Measurements from ENCODE around the gene ZNF625. TPM values are rescaled to one million over a fixed set of nuclear protein-coding genes. Genes with fewer than 3 reads are reported as not detected.
"Not testable (repeated sequence)": the region's sequence is repeated elsewhere in the genome, so short reads cannot be mapped to it uniquely, and the experiment has no call there.

The ZNF625 gene
- polyA plus RNA-seq, 1 of the 3 experiments (the other 2 are of a cell fraction) = 1.9 TPM

DNA sequence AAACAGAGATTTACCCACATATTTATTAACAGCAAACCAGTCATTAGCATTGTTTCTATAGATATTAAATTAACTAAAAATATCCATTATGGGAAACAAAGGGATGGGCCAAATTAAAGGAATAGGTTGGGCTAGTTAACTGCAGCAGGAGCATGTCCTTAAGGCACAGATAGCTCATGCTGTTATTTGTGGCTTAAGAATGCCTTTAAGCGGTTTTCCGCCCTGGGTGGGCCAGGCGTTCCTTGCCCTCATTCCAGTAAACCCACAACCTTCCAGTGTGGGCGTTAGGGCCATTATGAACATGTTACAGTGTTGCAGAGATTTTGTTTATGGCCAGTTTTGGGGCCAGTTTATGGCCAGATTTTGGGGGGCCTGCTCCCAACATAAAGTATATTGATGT, 52.6 kb downstream of the ZNF625 start:
- DNase-seq; H4K20me1 ChIP-seq (ENCODE audit: insufficient read depth); H3K79me2 ChIP-seq (ENCODE audit: insufficient read depth); H3K9me2 ChIP-seq; H2AFZ ChIP-seq (ENCODE audit: low read depth); POLR2A ChIA-PET; H3K4me2 ChIP-seq; H3K27me3 ChIP-seq (ENCODE audit: insufficient read depth); H3K9ac ChIP-seq; H3K9me3 ChIP-seq; H3K4me3 ChIP-seq (ENCODE audit: low read depth in 2 of 2, low read length in 1 of 2); H3F3A ChIP-seq (replicated peaks; ENCODE audit: insufficient read depth); H3K4me1 ChIP-seq (ENCODE audit: control insufficient read depth in 1 of 2, insufficient read depth in 2 of 2, low read depth in 1 of 2, low read length in 1 of 2); H3K27ac ChIP-seq (ENCODE audit: low read depth in 2 of 2, low read length in 1 of 2); H3K36me3 ChIP-seq (replicated peaks in 1 of 2; ENCODE audit: control insufficient read depth in 1 of 2, insufficient read depth in 2 of 2, low read length in 1 of 2): not testable (repeated sequence)
- CTCF ChIA-PET = interaction anchor here (2.4 to 3.2 kb wide), 3 partner anchors 13 to 44 kb away, joined by 7 to 16 read pairs (median 9); partner anchors contain the start of gene ZNF20
- 0% methylated on average over 1 of the region's 4 CpGs for WGBS (ENCODE audit: low lambda C conversion rate)

DNA sequence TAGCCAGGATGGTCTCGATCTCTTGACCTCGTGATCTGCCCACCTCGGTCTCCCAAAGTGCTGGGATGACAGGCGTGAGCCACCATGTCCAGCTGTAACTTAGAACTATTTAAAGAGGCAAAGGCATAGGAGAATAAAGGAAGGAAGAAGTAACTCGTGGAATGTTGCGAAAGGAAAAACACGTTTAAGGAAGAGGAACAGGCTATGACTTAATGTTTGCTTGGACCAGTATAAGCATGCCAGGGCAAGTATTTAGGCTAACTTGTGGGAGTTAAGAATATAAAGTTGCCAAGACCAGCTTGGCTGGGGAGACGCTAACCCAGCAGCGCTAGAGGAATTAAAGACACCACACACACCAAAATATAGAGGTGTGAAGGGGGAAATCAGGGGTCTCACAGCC, 58.5 kb downstream of the ZNF625 start:
- TF ChIP-seq GATA2 (CRISPR knock-in tag; IDR thresholded peaks at IDR 0.05) = no peak
- no peak for TF ChIP-seq TEAD4 (IDR thresholded peaks at IDR 0.05; ENCODE audit: borderline replicate concordance, insufficient read depth)
- TF ChIP-seq EP300 (IDR thresholded peaks at IDR 0.05; ENCODE audit: borderline replicate concordance in 1 of 2, low read depth in 1 of 2, low read length in 1 of 2) = no peak
- no peaks in the 10 kb centered on the region for H3K36me3 ChIP-seq (replicated peaks in 1 of 2; ENCODE audit: control insufficient read depth in 1 of 2, insufficient read depth in 2 of 2, low read length in 1 of 2)
- H2AFZ ChIP-seq (ENCODE audit: low read depth) = no peak overlapping the region
- 31% methylated on average over 9 of the region's 9 CpGs for WGBS (ENCODE audit: low lambda C conversion rate)
- H3F3A ChIP-seq (replicated peaks; ENCODE audit: insufficient read depth) = no peaks in the 10 kb centered on the region
- H3K9me3 ChIP-seq = no peaks in the 10 kb centered on the region
- ChIA-PET CTCF (interaction anchor here (0.8 to 2.1 kb wide), 3 partner anchors 15 to 42 kb away, joined by 3 to 7 read pairs (median 3); partner anchors contain the start of gene ZNF20), POLR2A (no interaction called here)
- H3K4me3 ChIP-seq (ENCODE audit: low read depth in 2 of 2, low read length in 1 of 2) = no peak overlapping the region
- H4K20me1 ChIP-seq (ENCODE audit: insufficient read depth) = no peaks in the 10 kb centered on the region
- H3K9me2 ChIP-seq = no peaks in the 10 kb centered on the region
- DNase-seq = no peak
- no peaks in the 10 kb centered on the region for H3K79me2 ChIP-seq (ENCODE audit: insufficient read depth)
- H3K27ac ChIP-seq (ENCODE audit: low read depth in 2 of 2, low read length in 1 of 2) = no peak overlapping the region
- H3K4me1 ChIP-seq (ENCODE audit: control insufficient read depth in 1 of 2, insufficient read depth in 2 of 2, low read depth in 1 of 2, low read length in 1 of 2) = no peaks in the 10 kb centered on the region
- no peak overlapping the region for H3K9ac ChIP-seq
- H3K27me3 ChIP-seq (ENCODE audit: insufficient read depth) = no peaks in the 10 kb centered on the region
- no peak overlapping the region for H3K4me2 ChIP-seq

DNA sequence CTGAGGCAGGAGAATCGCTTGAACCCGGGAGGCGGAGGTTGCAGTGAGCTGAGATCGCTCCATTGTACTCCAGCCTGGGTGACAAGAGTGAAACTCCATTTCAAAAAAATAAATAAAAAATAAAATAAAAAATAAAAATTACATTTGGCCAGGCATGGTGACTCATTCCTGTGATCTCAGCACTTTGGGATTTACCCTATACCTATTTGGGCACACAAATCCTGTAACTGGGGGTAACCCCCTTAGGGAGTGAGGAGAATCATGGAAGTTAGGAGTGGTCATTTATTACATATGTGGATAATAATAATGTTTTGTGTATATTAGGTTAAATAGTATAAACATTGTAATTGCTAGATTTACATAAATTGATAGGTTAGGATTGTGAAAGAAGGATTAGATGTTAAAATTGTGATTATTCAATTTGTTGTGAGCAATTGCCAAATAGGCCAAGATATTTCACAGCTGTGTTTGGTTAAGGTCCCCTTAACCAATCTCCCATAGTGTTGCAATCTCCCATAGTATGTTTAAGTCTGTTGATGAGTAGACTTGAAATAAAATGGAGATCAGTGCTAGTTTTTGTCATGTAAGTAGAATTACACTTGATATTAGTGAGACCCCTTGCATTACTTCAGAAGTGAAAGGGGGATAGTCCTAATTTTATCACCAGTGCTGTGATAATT, 61.3 kb downstream of the ZNF625 start:
- no peaks in the 10 kb centered on the region for H3K36me3 ChIP-seq (replicated peaks in 1 of 2; ENCODE audit: control insufficient read depth in 1 of 2, insufficient read depth in 2 of 2, low read length in 1 of 2)
- CTCF ChIA-PET = interaction anchor here (0.9 to 1.4 kb wide), 2 partner anchors 8 to 35 kb away, joined by 3 to 4 read pairs; no protein-coding TSS in a partner anchor
- no peaks in the 10 kb centered on the region for H3F3A ChIP-seq (replicated peaks; ENCODE audit: insufficient read depth)
- no peaks in the 10 kb centered on the region for H4K20me1 ChIP-seq (ENCODE audit: insufficient read depth)
- no peak overlapping the region for H3K4me2 ChIP-seq
- H3K9me2 ChIP-seq = no peaks in the 10 kb centered on the region
- no peak for DNase-seq
- 53% methylated on average over 4 of the region's 4 CpGs for WGBS (ENCODE audit: low lambda C conversion rate)
- H3K4me3 ChIP-seq (ENCODE audit: low read depth in 2 of 2, low read length in 1 of 2) = no peak overlapping the region
- H2AFZ ChIP-seq (ENCODE audit: low read depth) = no peak overlapping the region
- POLR2A ChIA-PET = no interaction called here
- no peaks in the 10 kb centered on the region for H3K9me3 ChIP-seq
- H3K9ac ChIP-seq = no peak overlapping the region
- no peaks in the 10 kb centered on the region for H3K79me2 ChIP-seq (ENCODE audit: insufficient read depth)
- no peaks in the 10 kb centered on the region for H3K4me1 ChIP-seq (ENCODE audit: control insufficient read depth in 1 of 2, insufficient read depth in 2 of 2, low read depth in 1 of 2, low read length in 1 of 2)
- no peaks in the 10 kb centered on the region for H3K27me3 ChIP-seq (ENCODE audit: insufficient read depth)
- H3K27ac ChIP-seq (ENCODE audit: low read depth in 2 of 2, low read length in 1 of 2) = no peak overlapping the region
- TF ChIP-seq JUND (IDR thresholded peaks at IDR 0.05) = no peak
- no peak for TF ChIP-seq SMC3 (IDR thresholded peaks at IDR 0.05; ENCODE audit: low read depth, low read length)
- no peak for TF ChIP-seq MEF2A (IDR thresholded peaks at IDR 0.05; ENCODE audit: borderline replicate concordance, low read depth)
- no peak for TF ChIP-seq CHD2 (IDR thresholded peaks at IDR 0.05; ENCODE audit: low read length, partially characterized antibody)
- TF ChIP-seq, protein P1, sequence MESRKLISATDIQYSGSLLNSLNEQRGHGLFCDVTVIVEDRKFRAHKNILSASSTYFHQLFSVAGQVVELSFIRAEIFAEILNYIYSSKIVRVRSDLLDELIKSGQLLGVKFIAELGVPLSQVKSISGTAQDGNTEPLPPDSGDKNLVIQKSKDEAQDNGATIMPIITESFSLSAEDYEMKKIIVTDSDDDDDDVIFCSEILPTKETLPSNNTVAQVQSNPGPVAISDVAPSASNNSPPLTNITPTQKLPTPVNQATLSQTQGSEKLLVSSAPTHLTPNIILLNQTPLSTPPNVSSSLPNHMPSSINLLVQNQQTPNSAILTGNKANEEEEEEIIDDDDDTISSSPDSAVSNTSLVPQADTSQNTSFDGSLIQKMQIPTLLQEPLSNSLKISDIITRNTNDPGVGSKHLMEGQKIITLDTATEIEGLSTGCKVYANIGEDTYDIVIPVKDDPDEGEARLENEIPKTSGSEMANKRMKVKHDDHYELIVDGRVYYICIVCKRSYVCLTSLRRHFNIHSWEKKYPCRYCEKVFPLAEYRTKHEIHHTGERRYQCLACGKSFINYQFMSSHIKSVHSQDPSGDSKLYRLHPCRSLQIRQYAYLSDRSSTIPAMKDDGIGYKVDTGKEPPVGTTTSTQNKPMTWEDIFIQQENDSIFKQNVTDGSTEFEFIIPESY (IDR thresholded peaks at IDR 0.05; ENCODE audit: borderline replicate concordance, low read depth) = no peak
- no peak for TF ChIP-seq GABPA (IDR thresholded peaks at IDR 0.05; ENCODE audit: low read depth)
- TF ChIP-seq, protein P2, sequence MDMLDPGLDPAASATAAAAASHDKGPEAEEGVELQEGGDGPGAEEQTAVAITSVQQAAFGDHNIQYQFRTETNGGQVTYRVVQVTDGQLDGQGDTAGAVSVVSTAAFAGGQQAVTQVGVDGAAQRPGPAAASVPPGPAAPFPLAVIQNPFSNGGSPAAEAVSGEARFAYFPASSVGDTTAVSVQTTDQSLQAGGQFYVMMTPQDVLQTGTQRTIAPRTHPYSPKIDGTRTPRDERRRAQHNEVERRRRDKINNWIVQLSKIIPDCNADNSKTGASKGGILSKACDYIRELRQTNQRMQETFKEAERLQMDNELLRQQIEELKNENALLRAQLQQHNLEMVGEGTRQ (IDR thresholded peaks at IDR 0.05; ENCODE audit: borderline replicate concordance, low read depth, low read length) = no peak
- TF ChIP-seq, protein P3, sequence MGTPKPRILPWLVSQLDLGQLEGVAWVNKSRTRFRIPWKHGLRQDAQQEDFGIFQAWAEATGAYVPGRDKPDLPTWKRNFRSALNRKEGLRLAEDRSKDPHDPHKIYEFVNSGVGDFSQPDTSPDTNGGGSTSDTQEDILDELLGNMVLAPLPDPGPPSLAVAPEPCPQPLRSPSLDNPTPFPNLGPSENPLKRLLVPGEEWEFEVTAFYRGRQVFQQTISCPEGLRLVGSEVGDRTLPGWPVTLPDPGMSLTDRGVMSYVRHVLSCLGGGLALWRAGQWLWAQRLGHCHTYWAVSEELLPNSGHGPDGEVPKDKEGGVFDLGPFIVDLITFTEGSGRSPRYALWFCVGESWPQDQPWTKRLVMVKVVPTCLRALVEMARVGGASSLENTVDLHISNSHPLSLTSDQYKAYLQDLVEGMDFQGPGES (IDR thresholded peaks at IDR 0.05; ENCODE audit: low read depth, low read length) = no peak
- no peak for TF ChIP-seq MXI1 (IDR thresholded peaks at IDR 0.05; ENCODE audit: low read depth, low read length)
- no peak for TF ChIP-seq NRF1 (IDR thresholded peaks at IDR 0.05; ENCODE audit: low read depth, low read length)
- no peak for TF ChIP-seq NFIC (IDR thresholded peaks at IDR 0.05; ENCODE audit: borderline replicate concordance)
- TF ChIP-seq FOXJ3 (CRISPR knock-in tag; IDR thresholded peaks at IDR 0.05) = no peak
- no peak for TF ChIP-seq RAD21 (IDR thresholded peaks at IDR 0.05; ENCODE audit: low read length)
- no peak for TF ChIP-seq EZH2phosphoT487 (IDR thresholded peaks at IDR 0.05; ENCODE audit: borderline replicate concordance, low read depth)
- TF ChIP-seq TEAD4 (IDR thresholded peaks at IDR 0.05; ENCODE audit: borderline replicate concordance, insufficient read depth) = no peak
- no peak for TF ChIP-seq GATA2 (CRISPR knock-in tag; IDR thresholded peaks at IDR 0.05)
- no peak for TF ChIP-seq TCF12 (IDR thresholded peaks at IDR 0.05)
- no peak for TF ChIP-seq POLR2AphosphoS5 (IDR thresholded peaks at IDR 0.05; ENCODE audit: low read depth, low read length)

Measured in SK-N-SH (cell line).